ENCODE results near the gene SYNGR2.
"Not testable (repeated sequence)": the region's sequence is repeated elsewhere in the genome, so short reads cannot be mapped to it uniquely, and the experiment has no call there.

The SYNGR2 gene

GRCh38 chr17:78128551-78129350, 39.6 kb upstream of the SYNGR2 start, which contains the start of gene TMC6:
Gene TMC6 (minus strand): TSS chr17:78128755. CDS start chr17:78126832, 1,923 bp downstream.
- intact Hi-C loops (cut with DNase I): loop anchor here (1.0 to 5.0 kb wide), 2 partner anchors 13 to 44 kb away; no protein-coding TSS in a partner anchor
- DNase-seq: peak in 32 of 42 donors; percentile 40 to 83 (median 61)

- intact Hi-C loops (cut with DNase I): loop anchor here (5.0 kb wide), 1 partner anchor 43 kb away; no protein-coding TSS in a partner anchor
- DNase-seq: no peak
Observed at GRCh38 chr17:78129351-78130089, 38.9 kb upstream of the SYNGR2 start.

GRCh38 chr17:78130090-78130436, 38.3 kb upstream of the SYNGR2 start:
- DNase-seq: no peak
- intact Hi-C loops (cut with DNase I): no loop called here

- intact Hi-C loops (cut with DNase I): no loop called here
- peak in 6 of 42 donors; percentile 35 to 69 (median 56) for DNase-seq
Observed at GRCh38 chr17:78130437-78131101, 37.8 kb upstream of the SYNGR2 start, which contains the start of gene TMC8. Gene TMC8 (plus strand): TSS chr17:78130771. CDS start chr17:78131589, 818 bp downstream.

GRCh38 chr17:78131172-78132083, 37.0 kb upstream of the SYNGR2 start:
- peak; percentile 54 to 91 (median 76) for DNase-seq
- intact Hi-C loops (cut with DNase I): no loop called here

GRCh38 chr17:78132084-78132676, 36.2 kb upstream of the SYNGR2 start:
- DNase-seq: peak in 2 of 42 donors; percentile 33 to 47
- intact Hi-C loops (cut with DNase I): no loop called here

- intact Hi-C loops (cut with DNase I): no loop called here
- DNase-seq: peak in 6 of 42 donors; percentile 28 to 66 (median 54)
Observed at GRCh38 chr17:78132767-78133178, 35.6 kb upstream of the SYNGR2 start.

- intact Hi-C loops (cut with DNase I): no loop called here
- DNase-seq: no peak
Observed at GRCh38 chr17:78133179-78133951, 35.0 kb upstream of the SYNGR2 start.

- peak in 30 of 42 donors; percentile 47 to 87 (median 60) for DNase-seq
Observed at GRCh38 chr17:78133971-78134898, 34.1 kb upstream of the SYNGR2 start.

GRCh38 chr17:78134899-78135385, 33.4 kb upstream of the SYNGR2 start:
- no peak for DNase-seq
- intact Hi-C loops (cut with DNase I): no loop called here

More at GRCh38 chr17:78133971-78134898, 34.1 kb upstream of the SYNGR2 start:
- intact Hi-C loops (cut with DNase I): no loop called here

- intact Hi-C loops (cut with DNase I): no loop called here
- DNase-seq: no peak
Observed at GRCh38 chr17:78135858-78136500, 32.4 kb upstream of the SYNGR2 start.

- DNase-seq: peak in 1 of 42 donors; percentile 37
- intact Hi-C loops (cut with DNase I): no loop called here
Observed at GRCh38 chr17:78137392-78138203, 30.8 kb upstream of the SYNGR2 start.

GRCh38 chr17:78138204-78139060, 29.9 kb upstream of the SYNGR2 start:
- intact Hi-C loops (cut with DNase I): no loop called here
- no peak for DNase-seq

GRCh38 chr17:78139861-78140168, 28.6 kb upstream of the SYNGR2 start:
- intact Hi-C loops (cut with DNase I); DNase-seq: not testable (repeated sequence)

Data from head of caudate nucleus (tissue), 42 donors.